Measurements from ENCODE around the gene SHROOM2. TPM values are rescaled to one million over a fixed set of nuclear protein-coding genes. Genes with fewer than 3 reads are reported as not detected.

SHROOM2 gene
- total and polyA plus RNA-seq, 9 donors = 7.6 to 16.8 (median 11.7) TPM

DNA sequence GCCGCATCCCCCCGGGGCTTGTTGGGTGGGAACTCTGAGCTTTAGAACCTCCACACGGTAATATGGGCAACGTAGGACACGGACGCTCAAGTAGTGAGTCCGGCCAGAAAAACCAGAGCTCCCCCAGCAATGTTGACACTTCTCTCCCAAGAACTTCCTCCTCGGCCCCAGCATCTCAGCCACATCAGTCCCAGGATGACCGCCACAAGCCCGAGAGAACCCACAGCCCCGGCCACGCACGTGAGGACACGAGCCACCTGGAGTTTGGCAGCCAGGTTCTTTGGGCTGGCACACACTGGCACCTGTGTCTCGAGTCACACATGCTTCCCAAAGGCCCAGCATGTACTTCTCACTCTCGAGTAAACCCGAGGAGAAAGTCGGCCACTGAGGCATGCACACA is 197.2 kb downstream of the SHROOM2 start:
- Histone ChIP-seq H3K9me3 (no peaks in the 10 kb centered on the region), H3K27ac (no peak overlapping the region), H3K36me3 (no peaks in the 10 kb centered on the region), H3K27me3 (no peaks in the 10 kb centered on the region), H3K4me3 (no peak overlapping the region), H3K4me1 (ENCODE audit: insufficient read depth) (peaks cover 1% of the 10 kb centered on the region)
- intact Hi-C loops (cut with DNase I) = no loop called here
- no peak for TF ChIP-seq EP300 (IDR thresholded peaks at IDR 0.05)
- no peak for TF ChIP-seq POLR2A (IDR thresholded peaks at IDR 0.05)
- TF ChIP-seq, protein P1, sequence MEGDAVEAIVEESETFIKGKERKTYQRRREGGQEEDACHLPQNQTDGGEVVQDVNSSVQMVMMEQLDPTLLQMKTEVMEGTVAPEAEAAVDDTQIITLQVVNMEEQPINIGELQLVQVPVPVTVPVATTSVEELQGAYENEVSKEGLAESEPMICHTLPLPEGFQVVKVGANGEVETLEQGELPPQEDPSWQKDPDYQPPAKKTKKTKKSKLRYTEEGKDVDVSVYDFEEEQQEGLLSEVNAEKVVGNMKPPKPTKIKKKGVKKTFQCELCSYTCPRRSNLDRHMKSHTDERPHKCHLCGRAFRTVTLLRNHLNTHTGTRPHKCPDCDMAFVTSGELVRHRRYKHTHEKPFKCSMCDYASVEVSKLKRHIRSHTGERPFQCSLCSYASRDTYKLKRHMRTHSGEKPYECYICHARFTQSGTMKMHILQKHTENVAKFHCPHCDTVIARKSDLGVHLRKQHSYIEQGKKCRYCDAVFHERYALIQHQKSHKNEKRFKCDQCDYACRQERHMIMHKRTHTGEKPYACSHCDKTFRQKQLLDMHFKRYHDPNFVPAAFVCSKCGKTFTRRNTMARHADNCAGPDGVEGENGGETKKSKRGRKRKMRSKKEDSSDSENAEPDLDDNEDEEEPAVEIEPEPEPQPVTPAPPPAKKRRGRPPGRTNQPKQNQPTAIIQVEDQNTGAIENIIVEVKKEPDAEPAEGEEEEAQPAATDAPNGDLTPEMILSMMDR (IDR thresholded peaks at IDR 0.05) = no peak
- WGBS, 3 donors = 86 to 97% (median 88%) methylated on average over 18 of the region's 18 CpGs
- DNase-seq = no peak

DNA sequence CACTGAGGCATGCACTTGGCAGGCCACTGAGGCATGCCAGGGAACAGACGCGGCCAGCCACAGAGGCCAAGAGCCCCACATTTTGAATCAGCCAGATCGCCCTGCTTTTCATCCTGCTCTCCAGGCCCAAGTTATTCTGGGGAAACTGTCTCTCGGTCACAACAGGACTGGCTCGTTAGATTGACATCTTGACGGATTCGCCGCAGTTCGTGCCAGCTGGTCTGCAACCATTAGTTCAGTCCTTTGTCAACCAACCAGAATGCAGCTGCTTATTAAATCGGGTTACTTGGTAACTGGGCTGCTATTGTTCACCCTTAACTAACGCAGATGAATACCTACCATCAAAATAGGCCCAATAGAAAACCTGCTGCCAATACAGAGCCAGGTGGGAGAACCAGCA is 197.6 kb downstream of the SHROOM2 start:
- TF ChIP-seq EP300 (IDR thresholded peaks at IDR 0.05) = no peak
- no peak for TF ChIP-seq POLR2A (IDR thresholded peaks at IDR 0.05)
- TF ChIP-seq, protein P1 (IDR thresholded peaks at IDR 0.05) = no peak
- Histone ChIP-seq H3K36me3 (no peaks in the 10 kb centered on the region), H3K27ac (no peak overlapping the region), H3K27me3 (no peaks in the 10 kb centered on the region), H3K4me1 (ENCODE audit: insufficient read depth) (peaks cover 1% of the 10 kb centered on the region), H3K4me3 (no peak overlapping the region), H3K9me3 (no peaks in the 10 kb centered on the region)
- intact Hi-C loops (cut with DNase I) = no loop called here
- DNase-seq = no peak
- WGBS, 3 donors = 88 to 92% (median 91%) methylated on average over 11 of the region's 11 CpGs

DNA sequence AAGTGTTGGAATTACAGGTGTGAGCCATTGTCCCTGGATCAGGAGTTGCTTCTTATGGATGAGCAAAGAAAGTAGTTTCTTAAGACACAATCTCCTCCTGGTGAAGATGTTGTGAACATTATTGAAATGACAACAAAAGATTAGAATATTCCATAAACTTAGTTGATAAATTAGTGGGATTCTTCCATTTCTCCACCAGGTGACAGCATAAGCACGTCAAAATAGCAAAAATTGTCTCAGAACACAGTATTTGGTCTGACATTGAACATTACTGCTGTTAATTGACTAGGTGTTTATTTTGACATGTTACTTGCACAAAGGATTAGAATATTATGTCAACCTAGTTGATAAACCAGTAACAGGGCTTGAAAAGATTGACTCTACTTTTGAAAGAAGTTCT is 202.5 kb downstream of the SHROOM2 start:
- H3K27ac ChIP-seq = no peak overlapping the region
- no peaks in the 10 kb centered on the region for H3K36me3 ChIP-seq
- no peaks in the 10 kb centered on the region for H3K9me3 ChIP-seq
- H3K27me3 ChIP-seq = no peaks in the 10 kb centered on the region
- H3K4me1 ChIP-seq (ENCODE audit: insufficient read depth) = no peaks in the 10 kb centered on the region
- no peak for TF ChIP-seq POLR2A (IDR thresholded peaks at IDR 0.05)
- TF ChIP-seq, protein P1 (IDR thresholded peaks at IDR 0.05) = peak in 2 of 3 donors; percentile 45 to 57
- TF ChIP-seq EP300 (IDR thresholded peaks at IDR 0.05) = no peak
- WGBS, 3 donors = 19 to 21% (median 21%) methylated on average over 1 of the region's 1 CpG
- no peak overlapping the region for H3K4me3 ChIP-seq
- no peak for DNase-seq
- intact Hi-C loops (cut with DNase I) = no loop called here

DNA sequence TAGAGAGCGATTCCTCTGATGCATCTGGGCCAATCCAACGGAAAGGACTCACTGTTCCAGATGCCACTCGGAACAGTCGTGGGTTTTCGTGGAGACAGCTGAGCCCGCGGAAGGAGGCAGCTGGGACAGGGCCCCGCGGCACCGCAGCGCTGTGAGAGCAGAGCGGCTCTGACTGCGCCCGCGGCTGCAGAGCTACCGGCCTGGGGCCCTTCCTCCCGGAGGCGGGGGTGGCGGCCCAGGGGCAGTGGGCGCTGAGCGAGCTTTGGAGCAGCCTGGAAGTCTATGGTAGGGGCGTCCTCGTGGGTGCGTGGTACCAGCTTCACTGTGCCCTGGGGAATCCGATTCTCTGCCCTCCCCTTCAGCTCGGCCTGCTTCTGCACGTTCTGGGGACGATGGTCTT is 205.8 kb downstream of the SHROOM2 start:
- 84 to 92% (median 87%) methylated on average over 25 to 28 of the region's 28 CpGs for WGBS, 3 donors
- Histone ChIP-seq H3K9me3 (no peaks in the 10 kb centered on the region), H3K4me3 (no peak overlapping the region), H3K27me3 (no peaks in the 10 kb centered on the region), H3K36me3 (no peaks in the 10 kb centered on the region), H3K27ac (no peak overlapping the region), H3K4me1 (ENCODE audit: insufficient read depth) (no peaks in the 10 kb centered on the region)
- intact Hi-C loops (cut with DNase I) = no loop called here
- TF ChIP-seq EP300 (IDR thresholded peaks at IDR 0.05) = no peak
- TF ChIP-seq, protein P1 (IDR thresholded peaks at IDR 0.05) = no peak
- no peak for TF ChIP-seq POLR2A (IDR thresholded peaks at IDR 0.05)
- no peak for DNase-seq
